Trophoblast cell (in vitro differentiated cells and primary cell): ENCODE data around the gene TMEM126B.
A peak's percentile ranks its signal among the peaks of the same experiment; 100 is the strongest.

Experiments
- DNase-seq, 2 donors: peaks; one replicate each; pipeline ENCODE4 v3.0.0-alpha.2; 2016
- H2AFZ ChIP-seq: 2 replicates; pipeline ENCODE4 v1.6.1; 2013; ENCODE audit warnings: low read length, moderate library complexity, mild to moderate bottlenecking; ENCODE audit not compliant: insufficient read depth, poor library complexity
- H2AK5ac ChIP-seq: 2 replicates; pipeline ENCODE4 v1.6.1; 2013; ENCODE audit warnings: mild to moderate bottlenecking, low read length
- H2BK120ac ChIP-seq: 2 replicates; pipeline ENCODE4 v1.6.1; 2013; ENCODE audit warnings: low read length, mild to moderate bottlenecking, moderate library complexity; ENCODE audit not compliant: insufficient read depth, poor library complexity
- H2BK12ac ChIP-seq: 2 replicates; pipeline ENCODE4 v1.6.1; 2013; ENCODE audit warnings: mild to moderate bottlenecking, low read length, moderate library complexity
- H2BK5ac ChIP-seq: 2 replicates; pipeline ENCODE4 v1.6.1; 2013; ENCODE audit warnings: low read length, low read depth, moderate library complexity, mild to moderate bottlenecking; ENCODE audit not compliant: poor library complexity
- H3K14ac ChIP-seq: 2 replicates; pipeline ENCODE4 v1.6.1; 2013; ENCODE audit warnings: mild to moderate bottlenecking, low read length
- H3K18ac ChIP-seq: 2 replicates; pipeline ENCODE4 v1.6.1; 2013; ENCODE audit warnings: mild to moderate bottlenecking, low read length
- H3K23ac ChIP-seq: 2 replicates; pipeline ENCODE4 v1.6.1; 2013; ENCODE audit warnings: low read length
- H3K27ac ChIP-seq: 2 replicates; pipeline ENCODE4 v1.5.1; 2013; ENCODE audit warnings: low read depth, mild to moderate bottlenecking, inconsistent platforms, low read length, moderate library complexity
- H3K27me3 ChIP-seq: 2 replicates; pipeline ENCODE4 v1.6.1; 2013; ENCODE audit warnings: inconsistent platforms, mild to moderate bottlenecking, low read length, moderate library complexity; ENCODE audit not compliant: insufficient read depth
- H3K36me3 ChIP-seq, 2 experiments: 1 replicate in 1 of 2; 2 replicates in 1 of 2; pipeline ENCODE4 v1.6.1; 2013; ENCODE audit warnings: low read length in 2 of 2, mild to moderate bottlenecking in 2 of 2, moderate library complexity in 1 of 2; ENCODE audit not compliant: insufficient read depth in 2 of 2, control insufficient read depth in 1 of 2
- H3K4ac ChIP-seq: 2 replicates; pipeline ENCODE4 v1.6.1; 2013; ENCODE audit warnings: low read depth, mild to moderate bottlenecking, low read length, moderate library complexity
- H3K4me1 ChIP-seq, 2 experiments: 1 replicate in 1 of 2; 2 replicates in 1 of 2; pipeline ENCODE4 v1.6.1; 2013; ENCODE audit warnings: low read length in 2 of 2, mild to moderate bottlenecking in 2 of 2, moderate library complexity in 1 of 2; ENCODE audit not compliant: insufficient read depth in 2 of 2, control insufficient read depth in 1 of 2
- H3K4me2 ChIP-seq: 2 replicates; pipeline ENCODE4 v1.6.1; 2013; ENCODE audit warnings: inconsistent platforms, mild to moderate bottlenecking, low read length, moderate library complexity
- H3K4me3 ChIP-seq: 2 replicates; pipeline ENCODE4 v1.5.1; 2013; ENCODE audit warnings: mild to moderate bottlenecking, low read depth, low read length, inconsistent platforms
- H3K79me1 ChIP-seq: one replicate; pipeline ENCODE4 v1.6.1; 2013; ENCODE audit warnings: low read length
- H3K79me2 ChIP-seq: 2 replicates; pipeline ENCODE4 v1.6.1; 2013; ENCODE audit warnings: low read length, mild to moderate bottlenecking; ENCODE audit not compliant: control insufficient read depth, insufficient read depth, poor library complexity
- H3K9ac ChIP-seq: 2 replicates; pipeline ENCODE4 v1.6.1; 2013; ENCODE audit warnings: mild to moderate bottlenecking, low read length
- H3K9me3 ChIP-seq: 2 replicates; pipeline ENCODE4 v1.6.1; 2013; ENCODE audit warnings: low read depth, mild to moderate bottlenecking, control low read depth, inconsistent platforms, low read length; ENCODE audit not compliant: insufficient read depth
- H4K12ac ChIP-seq: 2 replicates; pipeline ENCODE4 v1.6.1; 2013; ENCODE audit warnings: low read depth, mild to moderate bottlenecking, low read length, moderate library complexity
- H4K8ac ChIP-seq: 2 replicates; pipeline ENCODE4 v1.6.1; 2013; ENCODE audit warnings: low read depth, mild to moderate bottlenecking, low read length, moderate library complexity
- H4K91ac ChIP-seq: one replicate; pipeline ENCODE4 v1.6.1; 2013; ENCODE audit warnings: low read depth, mild to moderate bottlenecking, low read length, moderate library complexity
- WGBS: extraction: QIAGEN DNeasy Blood & Tissue Kit; methylation state at CpG from one replicate; pipeline ENCODE4 v1.1.7; 2013; ENCODE audit warnings: missing lambda C conversion rate; ENCODE audit not compliant: insufficient read length, insufficient coverage; ENCODE audit errors: extremely low coverage; 5-methylcytosine and 5-hydroxymethylcytosine counted together

TMEM126B gene

DNA sequence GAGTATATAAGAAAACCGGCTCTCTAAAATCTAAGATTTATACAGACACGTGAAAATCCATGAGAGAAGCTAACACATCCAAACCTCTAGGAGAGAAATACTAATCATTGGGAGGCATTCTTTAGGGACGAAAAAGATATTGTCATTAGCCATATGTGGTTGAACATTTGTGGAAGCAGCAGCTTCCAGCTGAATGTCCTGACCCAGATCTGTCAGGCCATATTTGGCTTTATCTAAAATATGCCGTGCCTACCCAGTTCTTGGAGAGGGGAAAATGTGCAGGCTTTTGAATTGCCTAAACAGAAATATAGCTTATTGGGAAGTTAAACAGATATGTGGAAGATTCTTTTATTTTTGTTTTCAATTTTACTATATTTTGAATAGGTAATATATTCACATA lies 51.2 kb downstream of the TMEM126B start:
- no peaks in the 10 kb centered on the region for H3K9me3 ChIP-seq
- no peak overlapping the region for H3K4me3 ChIP-seq
- no peak overlapping the region for H3K18ac ChIP-seq
- H3K79me1 ChIP-seq, result no peaks in the 10 kb centered on the region
- H3K14ac ChIP-seq, result no peak overlapping the region
- H3K27me3 ChIP-seq, result no peaks in the 10 kb centered on the region
- H4K8ac ChIP-seq, result no peak overlapping the region
- no peak overlapping the region for H2BK12ac ChIP-seq
- no peaks in the 10 kb centered on the region for H3K36me3 ChIP-seq
- H4K12ac ChIP-seq, result no peak overlapping the region
- peaks cover 2% of the 10 kb centered on the region for H3K79me2 ChIP-seq
- no peak overlapping the region for H3K4me2 ChIP-seq
- no peak for DNase-seq
- whole genome bisulfite sequencing, result no CpG with 5 or more reads among the region's 4 CpGs
- no peak overlapping the region for H2BK5ac ChIP-seq
- no peak overlapping the region for H2BK120ac ChIP-seq
- H4K91ac ChIP-seq, result no peak overlapping the region
- no peak overlapping the region for H2AK5ac ChIP-seq
- no peak overlapping the region for H3K4ac ChIP-seq
- H3K23ac ChIP-seq, result no peak overlapping the region
- H2AFZ ChIP-seq, result no peak overlapping the region
- no peaks in the 10 kb centered on the region for H3K4me1 ChIP-seq
- H3K27ac ChIP-seq, result no peak overlapping the region
- no peak overlapping the region for H3K9ac ChIP-seq

DNA sequence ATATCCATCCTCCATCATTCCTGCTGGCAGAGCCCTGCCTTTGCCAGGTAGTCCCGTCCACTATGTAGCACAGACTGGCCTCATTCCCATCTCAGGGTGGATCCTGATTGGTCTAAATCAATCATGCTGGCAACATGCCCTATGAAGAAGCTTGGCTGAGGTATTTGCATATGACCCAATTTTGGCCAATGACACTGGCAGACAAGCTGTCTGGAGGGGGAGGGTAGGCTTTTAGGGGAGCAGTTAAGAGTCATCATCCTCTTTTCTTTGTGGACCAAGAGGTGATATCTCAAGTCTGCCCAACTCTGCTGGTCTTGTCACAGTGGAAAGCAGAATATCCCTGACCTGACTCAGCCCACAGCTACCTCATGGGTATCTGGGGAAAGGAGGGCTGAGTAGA lies 52.5 kb downstream of the TMEM126B start:
- Histone ChIP-seq H4K12ac (no peak overlapping the region), H3K4me1 (peaks cover 0 to 2% of the 10 kb centered on the region in 2 experiments)
- no CpG with 5 or more reads among the region's 1 CpG for WGBS

DNA sequence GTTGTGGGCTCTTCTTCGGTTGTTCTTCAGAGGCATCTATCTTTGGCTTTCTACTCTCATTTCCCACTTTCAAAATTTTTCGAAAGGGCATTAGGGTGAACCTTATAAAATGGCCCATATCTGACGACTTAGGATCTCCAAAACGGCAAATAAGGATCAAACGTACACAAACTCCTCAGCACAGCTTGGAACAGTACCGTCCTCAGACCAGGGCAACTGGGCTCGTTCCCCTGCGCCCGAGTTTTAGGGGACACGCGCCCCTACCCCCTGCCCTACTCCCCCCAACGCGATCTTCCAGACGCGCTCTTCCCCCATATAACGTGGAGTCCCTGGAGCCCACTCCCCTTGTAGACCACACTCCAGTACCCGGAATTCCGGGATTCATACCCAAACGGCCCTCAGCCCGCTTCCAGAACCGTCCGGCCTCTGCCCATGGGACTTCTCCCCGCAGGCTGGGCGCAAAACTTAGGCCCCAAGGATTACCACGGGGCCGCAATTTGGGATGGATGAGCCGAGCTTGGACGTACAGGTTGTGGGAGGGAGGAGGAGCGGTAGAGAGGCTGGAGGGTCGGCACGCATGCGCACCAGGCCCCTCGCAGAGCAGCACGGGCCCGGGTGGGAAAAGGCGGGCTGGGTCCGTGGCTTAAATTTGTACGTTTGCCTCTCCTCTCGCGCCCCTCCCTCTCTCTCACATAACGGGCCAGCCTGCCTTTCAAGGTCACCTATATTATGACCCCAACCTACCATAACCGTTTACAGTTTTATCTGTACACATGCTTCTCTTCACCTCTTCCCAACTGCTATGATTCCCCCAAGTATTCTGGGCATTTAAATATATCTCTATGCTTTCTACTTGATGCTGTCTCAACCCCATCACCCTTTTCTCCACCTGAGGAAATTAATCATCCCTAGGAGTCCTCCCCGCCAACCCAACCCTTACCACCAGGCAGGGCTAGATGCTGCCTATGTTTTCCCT lies 54.2 kb downstream of the TMEM126B start:
- Histone ChIP-seq H2BK5ac (no peak overlapping the region), H3K4me3 (no peak overlapping the region), H3K23ac (no peak overlapping the region), H3K18ac (no peak overlapping the region), H2BK12ac (no peak overlapping the region), H3K79me1 (no peaks in the 10 kb centered on the region), H4K8ac (no peak overlapping the region), H3K79me2 (peaks cover 2% of the 10 kb centered on the region), H3K9ac (no peak overlapping the region), H3K4ac (no peak overlapping the region), H2BK120ac (no peak overlapping the region), H3K27me3 (no peaks in the 10 kb centered on the region), H3K36me3 (no peaks in the 10 kb centered on the region), H2AK5ac (peak overlapping the region; percentile 58), H3K14ac (peak overlapping the region; percentile 42), H4K91ac (no peak overlapping the region), H3K27ac (no peak overlapping the region), H3K4me2 (no peak overlapping the region), H3K4me1 (peaks cover 0 to 5% of the 10 kb centered on the region in 2 experiments), H2AFZ (no peak overlapping the region), H4K12ac (peak overlapping the region; percentile 26), H3K9me3 (peaks cover 2% of the 10 kb centered on the region)
- peak; percentile 1 to 59 for DNase-seq
- no CpG with 5 or more reads among the region's 43 CpGs for WGBS

More for the DNA sequence above, 52.5 kb downstream of the TMEM126B start:
- H3K14ac ChIP-seq, result no peak overlapping the region
- H3K79me2 ChIP-seq, result peaks cover 2% of the 10 kb centered on the region
- H2AK5ac ChIP-seq, result no peak overlapping the region
- H3K4ac ChIP-seq, result no peak overlapping the region
- DNase-seq, result no peak
- no peak overlapping the region for H2BK120ac ChIP-seq
- no peak overlapping the region for H3K18ac ChIP-seq
- no peak overlapping the region for H3K27ac ChIP-seq
- no peak overlapping the region for H3K4me2 ChIP-seq
- no peaks in the 10 kb centered on the region for H3K36me3 ChIP-seq
- H3K4me3 ChIP-seq, result no peak overlapping the region
- no peak overlapping the region for H4K8ac ChIP-seq
- H3K79me1 ChIP-seq, result no peaks in the 10 kb centered on the region
- H3K23ac ChIP-seq, result peak overlapping the region; percentile 47
- no peak overlapping the region for H2BK5ac ChIP-seq
- no peaks in the 10 kb centered on the region for H3K27me3 ChIP-seq
- H2BK12ac ChIP-seq, result no peak overlapping the region
- H4K91ac ChIP-seq, result no peak overlapping the region
- no peak overlapping the region for H2AFZ ChIP-seq
- peaks cover 2% of the 10 kb centered on the region for H3K9me3 ChIP-seq
- no peak overlapping the region for H3K9ac ChIP-seq

DNA sequence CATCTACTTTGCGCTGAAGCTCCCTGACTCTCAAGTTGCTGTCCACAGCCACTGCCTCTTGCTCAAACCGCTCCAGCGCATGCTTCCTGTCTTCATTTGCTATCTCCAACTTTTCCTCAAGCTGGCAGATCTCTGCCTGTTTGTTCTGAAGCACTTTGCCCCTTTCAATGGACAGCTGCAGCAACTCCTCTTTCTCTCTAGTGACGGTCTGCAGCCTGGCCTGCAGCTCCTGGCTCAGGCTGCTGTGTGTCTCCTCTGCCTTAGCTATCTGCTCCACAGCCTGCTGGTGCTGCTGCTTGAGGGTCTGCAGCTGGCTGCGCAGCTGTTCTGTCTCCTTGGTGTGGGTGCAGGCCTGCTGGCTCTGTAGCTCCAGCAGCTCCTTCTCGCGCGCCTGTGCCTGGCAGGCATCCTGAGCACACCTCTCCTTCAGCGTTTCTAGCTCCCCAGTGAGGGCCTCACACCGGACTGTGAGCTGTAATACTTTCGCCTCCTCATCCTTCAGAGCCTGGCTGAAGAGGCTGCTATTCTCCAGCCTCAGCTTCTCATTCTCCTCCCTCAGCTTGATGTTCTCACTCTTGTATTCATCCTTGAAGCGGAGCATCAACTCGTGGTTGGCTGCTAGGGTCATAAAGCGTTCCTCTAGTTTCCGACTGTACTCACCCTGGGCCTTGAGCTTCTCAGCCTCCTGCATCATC lies 56.9 kb downstream of the TMEM126B start:
- H4K12ac ChIP-seq, result no peak overlapping the region
- no peaks in the 10 kb centered on the region for H3K79me1 ChIP-seq
- no CpG with 5 or more reads among the region's 15 CpGs for WGBS

More for the DNA sequence above, 56.9 kb downstream of the TMEM126B start:
- H3K27me3 ChIP-seq, result no peaks in the 10 kb centered on the region
- H3K9me3 ChIP-seq, result peaks cover 2% of the 10 kb centered on the region
- no peak overlapping the region for H4K91ac ChIP-seq
- no peak overlapping the region for H3K23ac ChIP-seq
- no peak overlapping the region for H2BK5ac ChIP-seq
- no peak overlapping the region for H3K18ac ChIP-seq
- H2BK120ac ChIP-seq, result no peak overlapping the region
- H3K4me2 ChIP-seq, result no peak overlapping the region
- H3K9ac ChIP-seq, result no peak overlapping the region
- no peak overlapping the region for H2AK5ac ChIP-seq
- peaks cover 2% of the 10 kb centered on the region for H3K79me2 ChIP-seq
- H3K4ac ChIP-seq, result no peak overlapping the region
- DNase-seq, result no peak
- H3K27ac ChIP-seq, result no peak overlapping the region
- H2AFZ ChIP-seq, result no peak overlapping the region
- H2BK12ac ChIP-seq, result no peak overlapping the region
- no peaks in the 10 kb centered on the region for H3K36me3 ChIP-seq
- no peak overlapping the region for H3K4me3 ChIP-seq
- H4K8ac ChIP-seq, result no peak overlapping the region
- H3K14ac ChIP-seq, result no peak overlapping the region
- peaks cover 0 to 5% of the 10 kb centered on the region in 2 experiments for H3K4me1 ChIP-seq
